ENCODE results near the gene ZXDA.

ZXDA gene

DNA sequence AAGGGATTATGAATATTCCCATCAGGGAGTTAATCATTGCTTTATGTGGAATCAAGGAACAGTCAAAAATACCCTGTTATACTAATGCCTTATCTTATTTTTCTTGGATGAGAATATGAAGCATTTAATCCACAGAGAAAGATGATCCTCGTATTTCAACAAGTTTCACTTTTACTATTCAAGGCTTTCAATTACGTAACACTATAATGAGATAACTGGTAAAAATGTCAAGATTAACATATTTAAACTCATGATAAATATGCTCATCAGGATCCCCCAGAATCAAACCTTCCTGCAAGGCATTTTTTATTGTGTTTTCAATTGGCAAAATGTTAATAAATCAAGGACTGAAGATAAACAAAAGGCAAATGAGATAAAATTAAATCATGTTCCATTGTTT lies 5.1 kb downstream of the ZXDA start:
- TF ChIP-seq, protein P1, sequence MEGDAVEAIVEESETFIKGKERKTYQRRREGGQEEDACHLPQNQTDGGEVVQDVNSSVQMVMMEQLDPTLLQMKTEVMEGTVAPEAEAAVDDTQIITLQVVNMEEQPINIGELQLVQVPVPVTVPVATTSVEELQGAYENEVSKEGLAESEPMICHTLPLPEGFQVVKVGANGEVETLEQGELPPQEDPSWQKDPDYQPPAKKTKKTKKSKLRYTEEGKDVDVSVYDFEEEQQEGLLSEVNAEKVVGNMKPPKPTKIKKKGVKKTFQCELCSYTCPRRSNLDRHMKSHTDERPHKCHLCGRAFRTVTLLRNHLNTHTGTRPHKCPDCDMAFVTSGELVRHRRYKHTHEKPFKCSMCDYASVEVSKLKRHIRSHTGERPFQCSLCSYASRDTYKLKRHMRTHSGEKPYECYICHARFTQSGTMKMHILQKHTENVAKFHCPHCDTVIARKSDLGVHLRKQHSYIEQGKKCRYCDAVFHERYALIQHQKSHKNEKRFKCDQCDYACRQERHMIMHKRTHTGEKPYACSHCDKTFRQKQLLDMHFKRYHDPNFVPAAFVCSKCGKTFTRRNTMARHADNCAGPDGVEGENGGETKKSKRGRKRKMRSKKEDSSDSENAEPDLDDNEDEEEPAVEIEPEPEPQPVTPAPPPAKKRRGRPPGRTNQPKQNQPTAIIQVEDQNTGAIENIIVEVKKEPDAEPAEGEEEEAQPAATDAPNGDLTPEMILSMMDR (IDR thresholded peaks at IDR 0.05; ENCODE audit: control extremely low read depth, extremely low read depth, low read depth, missing control alignments): no peak
- POLR2A ChIA-PET: no interaction called here
- CTCF ChIA-PET: no interaction called here
- DNase-seq (ENCODE audit: extremely low spot score): no peak

DNA sequence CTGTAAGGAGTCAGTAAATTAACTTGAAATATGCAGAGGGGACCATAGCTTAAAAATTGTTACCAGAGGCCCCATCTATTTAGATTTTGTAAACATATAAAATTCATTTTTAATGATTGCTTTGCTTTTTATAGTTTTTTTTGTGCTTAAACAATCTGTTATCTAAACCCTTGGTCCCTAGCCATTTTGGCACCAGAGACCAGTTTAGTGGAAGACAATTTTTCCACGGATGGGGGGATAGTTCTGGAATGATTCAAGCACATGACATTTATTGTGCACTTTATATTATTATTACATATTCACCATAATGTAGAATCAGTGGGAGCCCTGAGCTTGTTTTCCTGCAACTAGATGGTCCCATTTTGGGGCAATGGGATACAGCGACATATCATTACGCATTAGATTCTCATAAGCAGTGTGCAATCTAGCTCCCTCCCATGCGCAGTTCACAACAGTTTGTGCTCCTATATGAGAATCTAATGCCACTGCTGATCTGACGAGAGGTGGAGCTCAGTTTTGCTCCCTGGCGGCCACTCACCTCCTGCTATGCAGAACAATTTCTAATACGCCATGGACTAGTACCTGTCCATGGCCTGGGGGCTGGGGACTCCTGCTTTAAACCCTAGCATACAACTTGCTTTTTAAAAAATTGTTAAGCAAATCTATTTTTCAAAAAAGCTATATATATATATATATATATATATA lies 5.9 kb downstream of the ZXDA start:
- TF ChIP-seq, protein P1 (IDR thresholded peaks at IDR 0.05; ENCODE audit: control extremely low read depth, extremely low read depth, low read depth, missing control alignments): no peak
- POLR2A ChIA-PET: no interaction called here
- CTCF ChIA-PET: no interaction called here
- DNase-seq (ENCODE audit: extremely low spot score): no peak

DNA sequence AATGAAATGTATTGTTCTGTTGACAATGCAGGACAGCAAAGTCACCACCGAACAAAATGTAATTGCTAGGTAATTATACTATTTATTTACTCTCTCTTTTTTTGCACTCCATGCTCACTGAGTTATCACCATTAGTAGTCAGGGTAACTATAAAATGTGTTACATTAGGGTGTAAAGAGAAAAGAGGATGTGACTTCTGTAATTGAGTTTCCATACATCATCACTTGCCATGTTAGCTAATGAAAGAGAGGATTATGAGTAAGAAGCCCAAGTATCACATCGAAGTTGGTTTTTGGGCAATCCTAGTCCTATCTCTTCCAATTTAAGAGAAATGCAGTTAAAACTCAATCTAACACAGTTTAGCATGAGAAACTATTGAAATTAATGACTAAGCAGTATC lies 7.6 kb downstream of the ZXDA start:
- TF ChIP-seq, protein P1 (IDR thresholded peaks at IDR 0.05; ENCODE audit: control extremely low read depth, extremely low read depth, low read depth, missing control alignments): no peak
- no peak for DNase-seq (ENCODE audit: extremely low spot score)
- ChIA-PET CTCF (interaction anchor here (1.8 to 1.9 kb wide), 2 partner anchors 9 to 16 kb away, joined by 6 read pairs; no protein-coding TSS in a partner anchor), POLR2A (no interaction called here)

GRCh38 chrX:57901466-57901865 lies 8.8 kb downstream of the ZXDA start:
- TF ChIP-seq, protein P1 (IDR thresholded peaks at IDR 0.05; ENCODE audit: control extremely low read depth, extremely low read depth, low read depth, missing control alignments): no peak
- ChIA-PET POLR2A (no interaction called here), CTCF (interaction anchor here (1.9 kb wide), 1 partner anchor 17 kb away, joined by 6 read pairs; no protein-coding TSS in a partner anchor)
- DNase-seq (ENCODE audit: extremely low spot score): no peak

- TF ChIP-seq, protein P1 (IDR thresholded peaks at IDR 0.05; ENCODE audit: control extremely low read depth, extremely low read depth, low read depth, missing control alignments): no peak
- ChIA-PET POLR2A (no interaction called here), CTCF (interaction anchor here (1.9 kb wide), 1 partner anchor 18 kb away, joined by 6 read pairs; no protein-coding TSS in a partner anchor)
- DNase-seq (ENCODE audit: extremely low spot score): no peak
Measured at GRCh38 chrX:57900975-57901374, 9.3 kb downstream of the ZXDA start.

DNA sequence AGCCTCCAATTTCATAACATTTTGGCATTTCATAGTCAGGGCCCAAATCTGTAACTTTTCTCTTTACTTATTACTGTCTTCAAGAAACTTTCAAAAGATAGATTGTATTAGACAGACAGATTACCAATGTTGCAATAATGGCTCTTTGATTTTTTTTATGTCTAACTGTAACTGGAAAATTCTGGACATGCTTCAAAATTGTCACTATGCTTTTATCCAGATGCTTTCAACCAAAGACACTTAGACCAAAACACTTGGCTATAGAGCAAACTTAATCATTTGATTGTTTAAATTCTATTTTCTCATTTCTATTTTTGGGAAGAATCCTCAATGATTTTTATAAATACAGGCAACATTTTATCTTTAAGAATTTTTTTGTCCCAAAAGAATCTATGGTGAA lies 10.4 kb downstream of the ZXDA start:
- ChIA-PET CTCF (no interaction called here), POLR2A (no interaction called here)
- no peak for DNase-seq (ENCODE audit: extremely low spot score)
- TF ChIP-seq, protein P1 (IDR thresholded peaks at IDR 0.05; ENCODE audit: control extremely low read depth, extremely low read depth, low read depth, missing control alignments): no peak
